AG04449 (cell line): ENCODE data around the gene PDHA2.
"Not testable (repeated sequence)": the region's sequence is repeated elsewhere in the genome, so short reads cannot be mapped to it uniquely, and the experiment has no call there.

ENCODE experiments used
- CTCF ChIA-PET: fragments of 350-600 bp; formaldehyde crosslinking; extraction: SDS; loops from one replicate; lab custom pipeline; 2021; ENCODE audit warnings: antibody characterized with exemption; lab: Yijun Ruan, JAX
- POLR2A ChIA-PET: fragments of 400-600, 350-600 bp; formaldehyde crosslinking; extraction: SDS; loops from one replicate; lab custom pipeline; 2020; ENCODE audit warnings: antibody characterized with exemption, inconsistent platforms; lab: Yijun Ruan, JAX
- DNase-seq: peaks from one replicate; pipeline ENCODE4 v3.0.0-alpha.2; 2010; ENCODE audit warnings: low read depth, low spot score
- H3K4me3 ChIP-seq: 2 replicates; pipeline ENCODE4 v1.5.1; 2011; ENCODE audit warnings: low read depth, mild to moderate bottlenecking, control low read depth, low read length
- CTCF ChIP-seq: IDR thresholded peaks from one replicate; pipeline ENCODE4 v1.5.1; 2011; ENCODE audit warnings: mild to moderate bottlenecking, moderate library complexity, low read length, control low read depth, inconsistent platforms; ENCODE audit not compliant: insufficient read depth; ENCODE audit errors: missing control alignments

The PDHA2 gene

GRCh38 chr4:95857761-95858160 lies 17.9 kb downstream of the PDHA2 start:
- CTCF ChIA-PET = no interaction called here
- POLR2A ChIA-PET = no interaction called here

DNA sequence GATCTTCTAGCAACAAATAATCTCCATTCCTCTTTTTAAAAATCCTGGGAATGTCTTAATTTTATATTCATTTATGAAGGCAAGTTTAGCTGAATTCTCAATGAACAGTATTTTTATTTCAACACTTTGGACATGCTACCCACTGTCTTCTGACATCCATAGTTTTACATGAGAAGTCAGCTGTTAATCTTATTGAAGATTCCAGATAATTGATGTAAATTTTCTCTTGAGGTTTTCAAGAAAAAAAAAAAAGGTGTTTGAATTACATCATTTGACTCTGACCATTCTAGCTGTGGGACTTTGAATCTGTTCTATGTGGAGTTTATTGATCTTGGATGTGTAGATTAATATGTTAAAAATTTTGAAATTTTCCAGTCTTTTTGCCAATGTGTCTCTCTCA lies 28.0 kb downstream of the PDHA2 start:
- CTCF ChIA-PET = no interaction called here
- no peak for TF ChIP-seq CTCF
- POLR2A ChIA-PET = no interaction called here
- H3K4me3 ChIP-seq = no peak overlapping the region
- no peak for DNase-seq

More at GRCh38 chr4:95857761-95858160, 17.9 kb downstream of the PDHA2 start:
- H3K4me3 ChIP-seq = no peak overlapping the region
- no peak for TF ChIP-seq CTCF
- no peak for DNase-seq

- DNase-seq, H3K4me3 ChIP-seq, CTCF ChIA-PET, POLR2A ChIA-PET: not testable (repeated sequence)
Observed at GRCh38 chr4:95869414-95869813, 29.5 kb downstream of the PDHA2 start.

DNA sequence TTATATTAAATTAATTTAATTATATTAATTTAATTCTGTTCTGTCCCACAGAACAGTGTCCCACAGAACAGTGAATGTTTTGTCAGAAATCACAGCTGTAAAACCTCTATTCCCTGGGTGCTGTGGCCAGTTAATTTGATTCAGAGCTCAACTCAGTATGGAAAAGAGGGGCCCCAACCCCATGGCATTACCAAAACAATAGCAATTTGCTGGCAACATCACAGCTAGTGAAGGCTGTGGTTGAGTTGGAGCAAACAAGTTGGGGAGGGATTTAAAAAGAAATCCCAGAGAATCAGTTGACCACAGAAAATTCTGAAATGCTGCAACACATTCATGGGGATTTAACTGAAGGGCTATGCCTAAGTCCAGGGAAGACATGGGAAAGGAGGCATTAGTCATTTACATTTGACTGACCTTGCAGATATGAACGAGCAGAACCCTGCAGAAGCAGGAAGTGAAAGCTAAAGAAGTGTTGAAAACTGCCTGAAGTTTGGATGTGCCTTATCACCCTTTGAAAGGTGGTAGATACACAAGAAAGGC lies 30.1 kb downstream of the PDHA2 start:
- TF ChIP-seq CTCF = no peak
- POLR2A ChIA-PET = no interaction called here
- DNase-seq = no peak
- no peak overlapping the region for H3K4me3 ChIP-seq
- CTCF ChIA-PET = no interaction called here

DNA sequence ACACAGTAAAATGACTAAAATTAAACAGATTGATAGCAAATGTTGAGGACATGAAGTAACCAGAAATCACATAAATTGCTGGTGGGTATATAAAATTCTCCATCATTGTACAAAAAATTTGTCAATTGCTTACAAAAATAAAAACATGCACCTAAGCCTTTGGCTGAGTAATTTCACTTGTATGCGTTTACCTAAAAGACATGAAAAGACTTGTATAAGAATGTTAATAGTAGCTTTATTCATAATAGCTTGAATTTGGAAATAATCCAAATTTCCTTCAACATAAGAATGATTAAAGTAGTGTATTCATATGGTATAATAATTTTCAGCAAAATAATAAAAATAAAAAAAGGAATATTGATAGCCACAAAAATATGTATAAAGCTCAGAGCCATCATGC lies 37.7 kb downstream of the PDHA2 start:
- CTCF ChIA-PET = no interaction called here
- DNase-seq = no peak
- no peak for TF ChIP-seq CTCF
- POLR2A ChIA-PET = no interaction called here
- no peak overlapping the region for H3K4me3 ChIP-seq

- POLR2A ChIA-PET = no interaction called here
- no peak for DNase-seq
- CTCF ChIA-PET = no interaction called here
- TF ChIP-seq CTCF = no peak
- no peak overlapping the region for H3K4me3 ChIP-seq
Observed at GRCh38 chr4:95887551-95887950, 47.7 kb downstream of the PDHA2 start.

DNA sequence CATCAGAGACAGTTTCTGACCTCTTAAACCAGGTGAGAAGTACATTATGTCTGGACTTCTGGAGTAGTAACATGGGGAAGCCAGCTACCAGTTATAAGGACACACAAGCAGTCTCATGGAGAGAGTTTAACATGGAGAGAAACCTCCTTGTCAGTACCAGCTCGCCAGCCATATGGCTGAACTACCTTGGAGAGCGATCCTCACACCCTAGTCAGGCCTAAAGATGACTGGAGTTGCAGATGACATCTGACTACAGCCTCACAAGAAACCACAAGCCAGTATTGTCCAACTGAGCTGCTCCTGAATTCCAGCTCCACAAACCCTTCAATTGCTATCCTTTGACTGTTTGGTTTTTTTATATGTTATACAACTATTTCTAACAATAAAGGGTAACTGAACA lies 49.8 kb downstream of the PDHA2 start:
- H3K4me3 ChIP-seq = no peak overlapping the region
- ChIA-PET POLR2A (no interaction called here), CTCF (no interaction called here)
- no peak for TF ChIP-seq CTCF
- DNase-seq = no peak
